SK-N-MC (cell line): Measurements from ENCODE around the gene ODF4.

ENCODE experiments used
- EZH2 ChIP-seq: fragments of 200-600 bp; sonication (generic); IDR thresholded peaks from one replicate; pipeline ENCODE4 v1.6.1; 2017; ENCODE audit warnings: antibody characterized with exemption
- POLR2AphosphoS5 ChIP-seq: IDR thresholded peaks from 2 replicates; pipeline ENCODE4 v1.6.1; 2012; ENCODE audit warnings: mild to moderate bottlenecking, low read depth, low read length, borderline replicate concordance

GRCh38 chr17:8353736-8354135, 14.1 kb downstream of the ODF4 start:
- TF ChIP-seq EZH2 (no peak), POLR2AphosphoS5 (no peak)
